Esophagus squamous epithelium (tissue), 4 donors: ENCODE measurements around the gene CLIP4.

Experiments used
- POLR2A ChIP-seq, 4 donors: fragments of 450-650 bp; IDR thresholded peaks; one replicate each; pipeline ENCODE4 v1.6.1; 2017; ENCODE audit warnings: antibody characterized with exemption in 4 of 4, mild to moderate bottlenecking in 4 of 4, moderate library complexity in 3 of 4
- TF ChIP-seq, protein P1 (sequence below), 6 experiments: fragments of 450-650 bp in 4 of 6; fragments of 200-600 bp in 2 of 6; sonication (generic) in 2 of 6; IDR thresholded peaks; one replicate each; pipeline ENCODE4 v1.5.1; 2016 to 2019; ENCODE audit warnings: antibody characterized with exemption in 6 of 6, mild to moderate bottlenecking in 4 of 6, moderate library complexity in 4 of 6

DNA sequence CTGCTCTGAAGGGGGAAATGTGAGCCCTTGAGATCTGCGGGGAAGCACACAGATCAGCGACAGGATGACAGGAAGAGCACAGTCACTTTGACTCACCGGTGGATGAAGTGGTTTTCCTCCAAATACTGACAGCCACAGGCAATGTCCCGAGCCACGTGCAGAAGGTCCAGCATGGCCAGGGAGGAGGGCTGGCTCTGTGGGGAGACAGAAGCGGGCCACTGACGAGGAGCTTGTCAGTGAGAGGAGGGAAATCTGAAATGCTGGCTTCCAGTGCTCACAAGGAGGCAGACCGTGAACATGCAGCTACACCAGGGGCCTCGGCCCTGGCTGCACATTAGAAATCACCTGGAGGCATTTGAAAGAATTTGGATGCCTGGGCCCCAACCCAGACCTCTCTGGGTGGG lies 98.7 kb downstream of the CLIP4 start:
- TF ChIP-seq, protein P1, sequence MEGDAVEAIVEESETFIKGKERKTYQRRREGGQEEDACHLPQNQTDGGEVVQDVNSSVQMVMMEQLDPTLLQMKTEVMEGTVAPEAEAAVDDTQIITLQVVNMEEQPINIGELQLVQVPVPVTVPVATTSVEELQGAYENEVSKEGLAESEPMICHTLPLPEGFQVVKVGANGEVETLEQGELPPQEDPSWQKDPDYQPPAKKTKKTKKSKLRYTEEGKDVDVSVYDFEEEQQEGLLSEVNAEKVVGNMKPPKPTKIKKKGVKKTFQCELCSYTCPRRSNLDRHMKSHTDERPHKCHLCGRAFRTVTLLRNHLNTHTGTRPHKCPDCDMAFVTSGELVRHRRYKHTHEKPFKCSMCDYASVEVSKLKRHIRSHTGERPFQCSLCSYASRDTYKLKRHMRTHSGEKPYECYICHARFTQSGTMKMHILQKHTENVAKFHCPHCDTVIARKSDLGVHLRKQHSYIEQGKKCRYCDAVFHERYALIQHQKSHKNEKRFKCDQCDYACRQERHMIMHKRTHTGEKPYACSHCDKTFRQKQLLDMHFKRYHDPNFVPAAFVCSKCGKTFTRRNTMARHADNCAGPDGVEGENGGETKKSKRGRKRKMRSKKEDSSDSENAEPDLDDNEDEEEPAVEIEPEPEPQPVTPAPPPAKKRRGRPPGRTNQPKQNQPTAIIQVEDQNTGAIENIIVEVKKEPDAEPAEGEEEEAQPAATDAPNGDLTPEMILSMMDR (IDR thresholded peaks at IDR 0.05): no peak
- no peak for TF ChIP-seq POLR2A (IDR thresholded peaks at IDR 0.05)
